HG03342 (cell line): ENCODE results near the gene CAD.
"Not testable (repeated sequence)": the region's sequence is repeated elsewhere in the genome, so short reads cannot be mapped to it uniquely, and the experiment has no call there.

ENCODE experiments used
- ATAC-seq: cut with Tn5 transposase; IDR thresholded peaks from one replicate; pipeline ENCODE4 v1.9.1; 2021; ENCODE audit warnings: mild to moderate bottlenecking, moderate library complexity; ENCODE audit not compliant: unreplicated experiment

CAD gene

GRCh38 chr2:27217173-27218121, at the start of gene CAD:
Gene CAD, plus strand, starts transcription at chr2:27217369. Its CDS starts 183 bp downstream, at chr2:27217552.
- peak; percentile 79 for ATAC-seq

DNA sequence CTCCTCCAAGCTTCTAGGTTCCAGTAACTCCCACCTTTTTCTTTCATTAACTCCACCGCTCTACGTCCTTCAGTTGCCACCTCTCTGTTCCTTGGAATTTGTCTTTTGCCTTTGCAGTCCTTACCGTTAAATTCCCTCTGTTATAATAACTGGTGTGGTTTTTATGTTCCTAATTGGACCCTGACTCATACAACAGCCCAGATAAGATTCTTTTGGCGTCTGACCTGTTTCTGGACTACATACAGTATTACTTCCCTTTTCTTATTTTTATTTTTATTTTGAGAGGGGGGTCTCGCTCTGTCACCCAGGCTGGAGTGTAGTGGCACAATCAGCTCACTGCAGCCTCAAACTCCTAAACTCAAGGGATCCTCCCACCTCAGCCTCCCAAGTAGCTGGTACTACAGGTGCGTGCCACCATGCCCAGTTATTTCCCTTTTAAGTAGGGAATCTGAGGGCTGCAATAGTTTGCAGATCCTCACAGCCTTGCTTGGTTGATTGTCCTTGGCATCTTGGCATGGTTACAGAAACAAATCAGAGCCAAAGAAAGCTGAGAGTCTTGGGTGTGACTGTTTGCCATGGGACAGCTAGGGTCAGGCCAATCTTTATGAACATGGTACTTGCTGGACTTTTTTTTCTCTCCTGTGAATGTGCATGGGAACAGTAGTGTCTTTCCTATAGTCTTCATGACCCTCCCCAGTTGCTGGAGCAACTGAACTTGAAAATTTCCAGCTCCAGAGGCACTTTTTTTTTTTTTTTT, 46.4 kb upstream of the CAD start:
- ATAC-seq = no peak

- no peak for ATAC-seq
Observed at GRCh38 chr2:27171351-27171848, 45.8 kb upstream of the CAD start.

GRCh38 chr2:27174638-27175037, 42.5 kb upstream of the CAD start:
- no peak for ATAC-seq

DNA sequence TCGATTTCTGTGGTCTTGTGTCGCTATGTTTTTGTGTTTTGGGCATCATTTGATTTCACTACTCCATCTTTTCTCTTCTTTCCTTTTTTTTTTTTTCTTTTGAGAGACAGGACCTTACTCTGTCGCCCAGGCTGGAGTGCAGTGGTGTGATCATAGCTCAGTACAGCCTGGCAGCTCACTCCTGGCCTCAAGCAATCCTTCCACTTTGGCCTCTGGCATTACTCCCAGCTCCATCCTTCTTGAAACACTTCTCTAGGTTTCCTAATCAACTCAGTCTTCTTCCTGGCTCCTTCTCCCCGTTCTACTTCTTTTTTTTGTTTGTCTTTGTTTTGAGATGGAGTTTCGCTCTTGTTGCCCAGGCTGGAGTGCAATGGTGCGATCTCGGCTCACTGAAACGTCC, 41.8 kb upstream of the CAD start:
- ATAC-seq = no peak

DNA sequence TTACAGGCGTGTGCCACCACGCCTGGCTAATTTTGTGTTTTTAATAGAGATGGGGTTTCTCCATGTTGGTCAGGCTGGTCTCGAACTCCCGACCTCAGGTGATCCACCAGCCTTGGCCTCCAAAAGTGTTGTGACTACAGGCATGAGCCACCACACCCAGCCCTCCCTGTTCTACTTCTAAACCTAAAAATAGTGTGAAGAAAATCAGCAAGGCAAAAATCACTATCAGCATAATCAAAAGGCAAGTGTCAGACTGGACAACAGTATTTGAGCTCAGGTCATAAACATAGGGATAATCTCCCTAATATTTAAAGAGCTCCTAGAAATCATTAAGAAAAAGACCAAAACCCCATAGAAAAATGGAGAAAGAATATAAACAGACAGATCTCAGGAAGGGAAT, 41.4 kb upstream of the CAD start:
- not testable (repeated sequence) for ATAC-seq

DNA sequence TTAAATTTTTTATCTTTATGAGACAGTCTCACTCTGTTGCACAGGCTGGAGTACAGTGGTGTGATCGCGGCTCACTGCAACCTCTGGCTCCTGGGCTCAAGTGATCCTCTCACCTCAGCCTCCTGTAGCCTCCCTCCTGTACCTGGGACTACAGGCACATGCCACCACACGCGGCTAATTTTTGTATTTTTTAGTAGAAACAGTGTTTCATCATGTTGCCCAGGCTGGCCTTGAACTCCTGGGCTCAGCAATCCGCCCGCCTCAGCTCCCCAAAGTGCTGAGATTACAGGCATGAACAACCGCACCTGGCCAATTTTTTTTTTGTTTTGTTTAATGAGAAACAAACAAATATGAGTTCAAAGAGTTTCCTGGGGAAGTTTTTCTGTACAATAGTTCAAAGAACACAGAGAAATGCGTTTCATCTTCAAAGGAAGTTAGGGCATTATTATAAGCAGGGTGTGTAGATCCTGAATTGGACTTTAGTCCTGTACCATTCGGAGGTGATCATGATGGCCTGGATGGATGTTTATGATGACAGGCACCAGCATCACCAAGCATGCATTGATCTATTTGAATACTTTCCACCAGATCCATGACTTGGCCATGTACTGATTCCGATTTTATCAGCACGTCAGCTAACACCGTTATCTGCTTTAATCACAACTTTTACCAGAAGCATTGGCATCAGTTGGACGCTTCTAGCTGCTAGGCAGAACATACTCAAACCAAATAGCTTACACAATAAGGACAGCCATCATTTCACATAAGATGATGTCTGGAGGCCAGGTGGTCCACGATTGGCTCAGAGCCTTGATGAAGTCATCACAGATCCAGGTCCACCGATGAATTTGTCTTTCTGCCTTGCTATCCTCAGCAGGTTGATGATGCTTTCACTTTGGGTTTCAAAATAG, 39.5 kb upstream of the CAD start:
- ATAC-seq = no peak

GRCh38 chr2:27178469-27178868, 38.7 kb upstream of the CAD start:
- ATAC-seq = no peak

DNA sequence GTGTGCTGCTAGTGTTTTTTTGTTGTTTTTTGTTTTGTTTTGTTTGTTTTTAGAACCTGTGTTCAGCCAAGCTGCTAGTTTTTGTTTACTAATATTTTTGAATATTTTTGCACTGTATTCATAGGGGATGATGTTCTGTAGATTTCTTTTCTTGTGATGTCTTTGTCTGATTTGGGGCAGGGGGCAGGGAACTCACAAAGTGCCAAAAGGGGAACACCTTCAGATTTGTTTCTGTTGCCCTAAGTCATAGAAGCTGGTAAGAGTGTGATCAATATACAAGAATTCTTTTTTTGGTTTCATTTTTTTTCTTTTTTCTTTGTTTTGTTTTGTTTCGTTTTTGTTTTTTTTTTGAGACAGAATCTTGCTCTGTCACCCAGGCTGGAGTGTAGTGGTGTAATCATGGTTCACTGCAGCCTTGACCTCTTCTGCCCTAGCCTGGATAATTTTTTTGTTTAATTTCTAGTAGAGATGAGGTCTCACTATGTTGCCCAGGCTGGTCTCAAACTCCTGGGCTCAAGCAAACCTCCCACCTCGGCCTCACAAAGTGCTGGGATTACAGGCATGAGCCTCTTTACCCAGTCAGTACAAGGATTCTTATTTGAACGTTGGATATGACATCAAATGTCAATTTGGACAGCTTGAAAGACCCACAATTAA, 37.7 kb upstream of the CAD start:
- ATAC-seq = no peak

DNA sequence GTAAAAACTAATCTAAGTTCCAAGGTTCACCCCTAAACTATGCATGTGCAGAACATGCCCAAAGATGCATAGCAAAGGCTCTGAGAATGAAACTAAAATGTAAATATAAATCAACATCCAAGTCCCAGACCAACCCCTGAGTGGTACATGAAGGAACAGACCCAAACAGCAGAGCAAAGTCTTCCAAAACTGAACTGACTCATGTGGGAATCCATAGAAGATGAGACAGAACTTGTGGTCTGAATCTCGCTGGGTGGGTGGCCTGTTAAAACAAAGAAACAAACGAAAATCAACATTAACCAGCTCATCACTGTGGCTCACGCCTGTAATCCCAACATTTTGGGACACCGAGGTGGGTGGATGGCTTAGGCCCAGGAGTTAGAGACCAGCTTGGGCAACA, 34.8 kb upstream of the CAD start:
- no peak for ATAC-seq

- no peak for ATAC-seq
Observed at GRCh38 chr2:27184115-27184514, 33.1 kb upstream of the CAD start.

- no peak for ATAC-seq
Observed at GRCh38 chr2:27185331-27186026, 31.7 kb upstream of the CAD start.

DNA sequence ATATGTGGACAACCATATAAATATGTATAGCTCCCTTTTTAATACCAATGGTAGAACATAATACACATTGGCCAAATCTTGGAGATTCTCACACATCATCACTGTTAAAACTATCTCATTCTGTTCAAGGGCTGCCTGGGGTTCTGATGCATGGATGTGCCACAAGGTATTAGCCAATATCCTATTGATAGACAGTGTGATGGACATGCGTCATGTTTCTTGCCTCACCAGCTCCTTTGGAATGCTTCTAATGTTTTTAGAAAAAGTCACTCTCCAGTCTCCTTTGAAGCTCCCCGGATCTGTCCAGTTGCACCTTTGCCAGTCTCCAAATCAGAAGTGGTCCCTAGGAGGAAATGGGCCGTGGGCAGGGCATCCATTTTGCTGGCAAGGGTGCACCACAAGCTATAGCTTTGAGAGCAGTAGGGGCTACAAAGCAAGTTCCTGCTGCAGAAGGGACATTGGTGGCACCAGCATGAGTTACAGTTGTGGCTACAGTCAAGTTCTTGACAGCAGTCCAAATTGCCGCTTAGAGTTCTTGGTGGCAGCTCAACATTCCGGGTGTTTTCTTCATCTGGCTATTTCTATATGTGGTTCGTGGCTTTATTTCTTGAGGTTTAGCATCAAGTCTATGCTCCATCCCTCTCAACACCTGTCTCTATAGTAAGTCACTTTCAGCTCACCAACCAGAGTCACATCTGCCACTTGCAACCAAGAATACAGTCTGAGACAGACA, 30.4 kb upstream of the CAD start:
- ATAC-seq = no peak

DNA sequence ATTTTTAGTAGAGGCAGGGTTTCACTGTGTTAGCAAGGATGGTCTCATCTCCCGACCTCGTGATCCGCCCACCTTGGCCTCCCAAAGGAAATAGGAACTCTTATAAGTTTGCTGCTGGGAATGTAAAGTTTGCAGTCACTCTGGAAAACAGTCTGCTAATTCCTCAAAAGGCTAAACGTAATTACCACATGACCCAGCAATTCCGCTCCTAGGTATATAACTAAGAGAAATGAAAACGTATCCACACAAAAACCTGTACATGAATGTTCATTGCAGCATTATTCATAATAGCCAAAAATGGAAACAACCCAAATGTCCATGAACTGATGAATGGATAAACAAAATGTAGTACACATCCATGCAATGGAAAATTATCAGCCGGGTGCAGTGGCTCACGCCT, 27.2 kb upstream of the CAD start:
- ATAC-seq = no peak

GRCh38 chr2:27191070-27191829, 25.9 kb upstream of the CAD start:
- ATAC-seq = no peak

DNA sequence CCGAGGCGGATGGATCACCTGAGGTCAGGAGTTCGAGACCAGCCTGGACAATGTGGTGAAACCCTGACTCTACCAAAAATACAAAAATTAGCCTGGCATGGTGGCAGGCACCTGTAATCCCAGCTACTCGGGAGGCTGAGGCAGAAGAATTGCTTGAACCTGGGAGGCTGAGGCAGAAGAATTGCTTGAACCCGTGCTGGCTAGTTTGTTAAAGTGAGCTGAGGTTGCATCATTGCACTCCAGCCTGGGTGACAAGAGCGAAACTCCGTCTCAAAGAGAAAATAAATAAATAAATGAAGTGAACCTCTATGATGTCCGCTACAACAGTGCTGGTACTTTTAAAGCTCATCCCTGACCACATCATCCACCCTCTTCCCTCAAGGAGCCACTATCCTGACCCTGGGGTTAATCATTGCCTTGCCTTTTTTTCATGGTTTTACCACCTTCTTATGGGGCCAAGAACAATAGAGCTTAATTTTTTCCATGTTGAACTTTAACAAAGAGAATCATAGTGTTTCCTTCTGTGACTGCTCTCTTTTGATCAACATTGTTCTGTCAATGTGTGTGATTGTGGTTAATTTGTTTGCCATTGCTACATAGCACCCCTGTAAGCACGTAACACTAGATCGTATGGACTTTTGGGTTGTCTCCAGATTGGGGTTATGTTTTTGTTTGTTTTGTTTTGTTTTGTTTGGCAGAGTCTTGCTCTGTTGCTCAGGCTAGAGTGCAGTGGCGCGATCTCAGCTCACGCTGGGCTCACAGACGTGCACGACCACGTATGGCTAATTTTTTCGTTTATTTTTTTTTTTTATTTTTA, 22.4 kb upstream of the CAD start:
- no peak for ATAC-seq

- not testable (repeated sequence) for ATAC-seq
Observed at GRCh38 chr2:27195799-27196198, 21.4 kb upstream of the CAD start.
